ENCODE data around the gene PPM1H.
"Not testable (repeated sequence)": the region's sequence is repeated elsewhere in the genome, so short reads cannot be mapped to it uniquely, and the experiment has no call there.

The PPM1H gene

DNA sequence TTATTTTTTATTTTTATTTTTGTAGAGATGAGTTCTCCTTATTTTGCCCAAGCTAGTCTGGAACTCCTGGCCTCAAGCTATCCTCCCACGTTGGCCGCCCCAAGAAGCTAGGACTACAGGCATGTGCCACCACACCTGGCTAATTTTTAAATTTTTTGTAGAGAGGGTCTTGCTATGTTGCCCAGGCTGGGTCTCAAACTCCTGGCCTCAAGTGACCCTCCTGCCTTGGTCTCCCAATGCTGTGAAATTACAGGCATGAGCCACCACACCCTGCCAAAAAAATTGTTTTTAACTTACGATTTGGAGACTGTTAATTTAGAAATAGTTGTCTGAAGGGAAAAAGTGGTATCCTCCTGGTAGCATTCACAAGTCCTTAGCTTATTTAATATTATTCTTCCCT is 120.7 kb downstream of the PPM1H start:
- Histone ChIP-seq H3K79me1 (ENCODE audit: low read depth, low read length) (no peaks in the 10 kb centered on the region), H3K4me2 (ENCODE audit: insufficient read depth, low read length, poor library complexity, severe bottlenecking) (no peak overlapping the region), H2BK5ac (ENCODE audit: low read length) (no peak overlapping the region), H3K4ac (ENCODE audit: low read length) (no peak overlapping the region), H3K4me3 (ENCODE audit: low read length in 2 of 2) (no peak overlapping the region), H3K36me3 (replicated peaks in 1 of 2; ENCODE audit: control insufficient read depth in 2 of 2, insufficient read depth in 2 of 2, low read length in 2 of 2) (no peaks in the 10 kb centered on the region), H3K23ac (ENCODE audit: low read depth, low read length, poor library complexity) (no peak overlapping the region), H3K18ac (ENCODE audit: low read length) (no peak overlapping the region), H2AK5ac (ENCODE audit: low read depth, low read length) (no peak overlapping the region), H2BK120ac (ENCODE audit: low read depth, low read length) (no peak overlapping the region), H3K27ac (replicated peaks; ENCODE audit: low read length) (no peak overlapping the region), H4K8ac (ENCODE audit: low read depth, low read length) (no peak overlapping the region), H2BK12ac (ENCODE audit: low read length) (no peak overlapping the region), H2BK15ac (ENCODE audit: low read length) (no peak overlapping the region), H2AFZ (ENCODE audit: low read length) (no peak overlapping the region), H3K9ac (ENCODE audit: low read depth, low read length, poor library complexity) (no peak overlapping the region), H3K4me1 (ENCODE audit: control insufficient read depth in 2 of 2, insufficient read depth in 1 of 2, low read depth in 1 of 2, low read length in 2 of 2) (peaks cover 0 to 8% of the 10 kb centered on the region in 2 donors), H3K27me3 (ENCODE audit: control insufficient read depth in 3 of 3, insufficient read depth in 3 of 3, low read depth in 1 of 3, low read length in 3 of 3) (no peaks in the 10 kb centered on the region), H4K91ac (ENCODE audit: low read depth, low read length, poor library complexity) (no peak overlapping the region), H3K14ac (ENCODE audit: low read length) (no peak overlapping the region), H3K9me3 (replicated peaks in 1 of 2; ENCODE audit: control insufficient read depth in 2 of 2, insufficient read depth in 1 of 2, low read depth in 1 of 2, low read length in 2 of 2) (peaks cover 0 to 3% of the 10 kb centered on the region in 2 donors)
- no peak for DNase-seq (ENCODE audit: low spot score)
- WGBS, 2 donors (ENCODE audit: extremely low coverage in 2 of 2, insufficient read length in 2 of 2, insufficient replicate concordance in 1 of 2) = no CpG with 5 or more reads among the region's 3 CpGs

DNA sequence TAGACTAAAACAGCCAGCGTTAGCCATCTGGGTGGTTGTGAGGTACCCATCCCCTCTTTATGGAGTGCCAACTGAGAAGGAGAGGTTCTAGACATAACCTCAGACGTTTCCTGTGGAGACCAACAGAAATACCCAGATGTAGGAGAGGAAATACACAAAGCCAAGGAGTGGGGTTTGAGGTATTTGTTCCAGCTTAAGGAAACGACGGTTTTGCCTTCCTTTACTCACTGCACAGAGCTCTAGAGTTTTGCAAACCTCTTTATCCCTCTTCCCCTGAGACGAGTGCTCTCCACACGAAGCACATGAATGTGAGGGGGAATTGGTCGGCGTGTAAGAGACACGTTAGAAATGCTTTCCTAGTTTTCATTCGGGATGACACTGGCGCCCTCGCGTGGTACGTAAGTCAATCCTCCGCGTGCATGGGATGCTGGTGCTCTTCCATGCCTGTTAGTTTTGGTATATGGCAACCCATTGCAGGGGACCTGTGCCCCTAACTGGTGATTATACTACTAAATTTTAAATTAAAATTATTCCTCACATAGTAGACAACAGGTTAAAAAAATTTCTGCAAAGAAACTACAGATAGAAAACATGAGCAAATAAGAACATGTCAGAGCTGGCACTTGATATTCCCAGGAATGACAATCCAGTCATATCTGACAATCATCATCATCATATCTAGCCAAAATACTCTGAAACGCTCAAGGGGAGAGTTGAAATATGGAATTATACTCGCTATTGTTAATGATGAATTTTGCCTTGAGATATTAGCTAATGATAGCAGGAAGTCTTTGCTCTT is 121.7 kb downstream of the PPM1H start:
- H3K4me2 ChIP-seq (ENCODE audit: insufficient read depth, low read length, poor library complexity, severe bottlenecking) = peak overlapping the region; percentile 21
- H3K27ac ChIP-seq (replicated peaks; ENCODE audit: low read length) = no peak overlapping the region
- H2BK120ac ChIP-seq (ENCODE audit: low read depth, low read length) = no peak overlapping the region
- H3K9ac ChIP-seq (ENCODE audit: low read depth, low read length, poor library complexity) = no peak overlapping the region
- peak; percentile 62 for DNase-seq (ENCODE audit: low spot score)
- no peak overlapping the region for H4K8ac ChIP-seq (ENCODE audit: low read depth, low read length)
- no peak overlapping the region for H2AK5ac ChIP-seq (ENCODE audit: low read depth, low read length)
- no peak overlapping the region for H3K4ac ChIP-seq (ENCODE audit: low read length)
- H3K18ac ChIP-seq (ENCODE audit: low read length) = no peak overlapping the region
- no peaks in the 10 kb centered on the region for H3K79me1 ChIP-seq (ENCODE audit: low read depth, low read length)
- H2BK15ac ChIP-seq (ENCODE audit: low read length) = no peak overlapping the region
- no peak overlapping the region for H3K14ac ChIP-seq (ENCODE audit: low read length)
- no peak overlapping the region for H3K4me3 ChIP-seq (ENCODE audit: low read length in 2 of 2)
- H3K23ac ChIP-seq (ENCODE audit: low read depth, low read length, poor library complexity) = no peak overlapping the region
- H2AFZ ChIP-seq (ENCODE audit: low read length) = peak overlapping the region; percentile 79
- no peak overlapping the region for H2BK5ac ChIP-seq (ENCODE audit: low read length)
- WGBS, 2 donors (ENCODE audit: extremely low coverage in 2 of 2, insufficient read length in 2 of 2, insufficient replicate concordance in 1 of 2) = no CpG with 5 or more reads among the region's 18 CpGs
- H3K27me3 ChIP-seq (ENCODE audit: control insufficient read depth in 3 of 3, insufficient read depth in 3 of 3, low read depth in 1 of 3, low read length in 3 of 3) = no peaks in the 10 kb centered on the region
- no peak overlapping the region for H2BK12ac ChIP-seq (ENCODE audit: low read length)
- H3K36me3 ChIP-seq (replicated peaks in 1 of 2; ENCODE audit: control insufficient read depth in 2 of 2, insufficient read depth in 2 of 2, low read length in 2 of 2) = no peaks in the 10 kb centered on the region
- no peak overlapping the region for H4K91ac ChIP-seq (ENCODE audit: low read depth, low read length, poor library complexity)
- H3K4me1 ChIP-seq (ENCODE audit: control insufficient read depth in 2 of 2, insufficient read depth in 1 of 2, low read depth in 1 of 2, low read length in 2 of 2) = peaks cover 0 to 8% of the 10 kb centered on the region in 2 donors
- peaks cover 0 to 3% of the 10 kb centered on the region in 2 donors for H3K9me3 ChIP-seq (replicated peaks in 1 of 2; ENCODE audit: control insufficient read depth in 2 of 2, insufficient read depth in 1 of 2, low read depth in 1 of 2, low read length in 2 of 2)

DNA sequence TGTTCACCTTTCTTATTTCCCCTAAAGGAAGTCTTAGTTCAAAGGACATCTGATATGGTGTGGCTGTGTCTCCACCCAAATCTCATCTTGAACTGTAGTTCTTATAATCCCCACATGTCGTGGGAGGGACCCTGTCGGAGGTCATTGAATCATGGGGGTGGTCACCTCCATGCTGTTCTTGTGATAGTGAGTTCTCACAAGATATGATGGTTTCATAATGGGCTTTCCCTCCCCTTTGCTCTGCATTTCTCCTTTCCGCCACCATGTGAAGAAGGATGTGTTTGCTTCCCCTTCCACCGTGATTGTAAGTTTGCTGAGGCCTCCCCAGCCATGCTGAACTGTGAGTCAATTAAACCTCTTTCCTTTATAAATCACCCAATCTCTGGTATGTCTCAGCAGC is 123.5 kb downstream of the PPM1H start:
- H3K79me1 ChIP-seq (ENCODE audit: low read depth, low read length); H4K8ac ChIP-seq (ENCODE audit: low read depth, low read length); H2BK120ac ChIP-seq (ENCODE audit: low read depth, low read length); H3K4ac ChIP-seq (ENCODE audit: low read length); H2BK12ac ChIP-seq (ENCODE audit: low read length); H3K23ac ChIP-seq (ENCODE audit: low read depth, low read length, poor library complexity); H3K4me2 ChIP-seq (ENCODE audit: insufficient read depth, low read length, poor library complexity, severe bottlenecking); H3K27ac ChIP-seq (replicated peaks; ENCODE audit: low read length); H3K9ac ChIP-seq (ENCODE audit: low read depth, low read length, poor library complexity); H2AK5ac ChIP-seq (ENCODE audit: low read depth, low read length); H3K18ac ChIP-seq (ENCODE audit: low read length); H3K36me3 ChIP-seq (replicated peaks in 1 of 2; ENCODE audit: control insufficient read depth in 2 of 2, insufficient read depth in 2 of 2, low read length in 2 of 2); H4K91ac ChIP-seq (ENCODE audit: low read depth, low read length, poor library complexity); H2BK15ac ChIP-seq (ENCODE audit: low read length); H3K27me3 ChIP-seq (ENCODE audit: control insufficient read depth in 3 of 3, insufficient read depth in 3 of 3, low read depth in 1 of 3, low read length in 3 of 3); H2BK5ac ChIP-seq (ENCODE audit: low read length); H3K4me3 ChIP-seq (ENCODE audit: low read length in 2 of 2); H3K9me3 ChIP-seq (replicated peaks in 1 of 2; ENCODE audit: control insufficient read depth in 2 of 2, insufficient read depth in 1 of 2, low read depth in 1 of 2, low read length in 2 of 2); H2AFZ ChIP-seq (ENCODE audit: low read length); H3K4me1 ChIP-seq (ENCODE audit: control insufficient read depth in 2 of 2, insufficient read depth in 1 of 2, low read depth in 1 of 2, low read length in 2 of 2); DNase-seq (ENCODE audit: low spot score); H3K14ac ChIP-seq (ENCODE audit: low read length): not testable (repeated sequence)
- no CpG with 5 or more reads among the region's 4 CpGs for WGBS, 2 donors (ENCODE audit: extremely low coverage in 2 of 2, insufficient read length in 2 of 2, insufficient replicate concordance in 1 of 2)

DNA sequence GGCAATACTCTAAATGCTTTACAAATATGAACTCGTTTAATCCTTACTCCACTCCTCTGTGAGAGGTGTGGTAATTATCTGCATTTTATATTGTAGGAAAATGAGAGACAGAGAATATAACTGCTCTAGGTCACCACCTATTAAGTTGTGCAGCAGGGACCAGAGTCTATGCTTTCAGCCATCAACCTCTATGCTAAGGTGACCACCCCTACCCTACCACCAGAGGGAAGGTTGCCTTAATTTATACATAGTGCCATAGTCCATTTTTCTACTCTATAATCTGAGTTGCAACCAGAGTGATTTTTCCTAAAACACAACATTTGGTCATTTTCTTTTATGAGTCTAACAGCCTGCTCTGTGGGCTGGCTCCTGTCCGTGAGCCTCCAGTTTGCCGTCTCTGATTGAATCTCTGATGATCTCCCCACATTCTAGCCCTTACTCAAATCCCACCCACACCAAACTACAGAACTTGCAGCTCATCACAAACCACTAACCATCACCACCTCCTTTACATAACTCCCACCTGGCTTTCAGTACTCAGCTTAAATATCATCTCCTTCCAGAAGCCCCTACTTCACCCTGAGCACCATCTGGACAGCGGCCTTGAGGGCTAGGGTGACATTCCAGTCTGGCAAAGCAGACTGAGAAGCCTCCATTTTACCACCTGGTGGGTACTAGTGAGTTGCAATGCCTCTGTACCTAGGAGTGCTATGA is 126.6 kb downstream of the PPM1H start:
- Histone ChIP-seq H3K27me3 (ENCODE audit: control insufficient read depth in 3 of 3, insufficient read depth in 3 of 3, low read depth in 1 of 3, low read length in 3 of 3) (no peaks in the 10 kb centered on the region), H3K36me3 (replicated peaks in 1 of 2; ENCODE audit: control insufficient read depth in 2 of 2, insufficient read depth in 2 of 2, low read length in 2 of 2) (peaks cover 0 to 2% of the 10 kb centered on the region in 2 donors), H3K4me2 (ENCODE audit: insufficient read depth, low read length, poor library complexity, severe bottlenecking) (no peak overlapping the region), H3K79me1 (ENCODE audit: low read depth, low read length) (no peaks in the 10 kb centered on the region), H4K8ac (ENCODE audit: low read depth, low read length) (no peak overlapping the region), H2AK5ac (ENCODE audit: low read depth, low read length) (no peak overlapping the region), H3K4me3 (ENCODE audit: low read length in 2 of 2) (no peak overlapping the region), H2AFZ (ENCODE audit: low read length) (no peak overlapping the region), H3K9ac (ENCODE audit: low read depth, low read length, poor library complexity) (no peak overlapping the region), H3K27ac (replicated peaks; ENCODE audit: low read length) (no peak overlapping the region), H2BK12ac (ENCODE audit: low read length) (no peak overlapping the region), H3K4me1 (ENCODE audit: control insufficient read depth in 2 of 2, insufficient read depth in 1 of 2, low read depth in 1 of 2, low read length in 2 of 2) (peaks cover 0 to 3% of the 10 kb centered on the region in 2 donors), H3K18ac (ENCODE audit: low read length) (no peak overlapping the region), H2BK15ac (ENCODE audit: low read length) (no peak overlapping the region), H3K4ac (ENCODE audit: low read length) (no peak overlapping the region), H4K91ac (ENCODE audit: low read depth, low read length, poor library complexity) (no peak overlapping the region), H3K14ac (ENCODE audit: low read length) (no peak overlapping the region), H2BK120ac (ENCODE audit: low read depth, low read length) (no peak overlapping the region), H3K23ac (ENCODE audit: low read depth, low read length, poor library complexity) (no peak overlapping the region), H2BK5ac (ENCODE audit: low read length) (no peak overlapping the region), H3K9me3 (replicated peaks in 1 of 2; ENCODE audit: control insufficient read depth in 2 of 2, insufficient read depth in 1 of 2, low read depth in 1 of 2, low read length in 2 of 2) (peaks cover 2 to 3% of the 10 kb centered on the region in 2 donors)
- no peak for DNase-seq (ENCODE audit: low spot score)
- 100% methylated on average over 1 of the region's 4 CpGs; no CpG with 5 or more reads in 1 of the 2 donors for WGBS, 2 donors (ENCODE audit: extremely low coverage in 2 of 2, insufficient read length in 2 of 2, insufficient replicate concordance in 1 of 2)

Measured in neuronal stem cell (in vitro differentiated cells).